ENCODE measurements around the gene ORM1. TPM values are rescaled to one million over a fixed set of nuclear protein-coding genes. Genes with fewer than 3 reads are reported as not detected.

Gene ORM1
- total RNA-seq, 1 donor from 2014 or later, result 9.2 TPM

DNA sequence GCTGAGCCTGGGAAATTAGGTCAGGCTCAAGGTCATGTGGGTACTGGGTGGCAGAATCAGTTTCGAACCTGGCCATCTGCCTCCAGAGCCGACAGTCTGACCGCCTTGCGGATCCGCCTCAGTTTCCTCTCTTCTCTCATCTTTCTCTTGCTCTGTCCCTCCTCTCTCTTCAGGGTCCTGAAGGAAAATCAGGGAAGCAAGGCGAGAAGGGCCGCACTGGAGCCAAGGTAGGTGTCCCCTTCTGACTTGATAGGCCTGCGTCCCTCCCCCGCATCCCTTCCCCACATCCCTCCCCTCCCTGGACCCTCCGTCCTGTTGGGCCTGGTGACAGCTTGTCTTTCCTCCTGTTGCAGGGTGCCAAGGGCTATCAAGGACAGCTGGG lies 40.8 kb upstream of the ORM1 start:
- no peak for ATAC-seq
- DNase-seq, result peak; percentile 34
- no peaks in the 10 kb centered on the region for H3K27me3 ChIP-seq (ENCODE audit: low read depth)
- no peak overlapping the region for H3K4me3 ChIP-seq
- no peaks in the 10 kb centered on the region for H3K4me1 ChIP-seq
- TF ChIP-seq, protein P1, sequence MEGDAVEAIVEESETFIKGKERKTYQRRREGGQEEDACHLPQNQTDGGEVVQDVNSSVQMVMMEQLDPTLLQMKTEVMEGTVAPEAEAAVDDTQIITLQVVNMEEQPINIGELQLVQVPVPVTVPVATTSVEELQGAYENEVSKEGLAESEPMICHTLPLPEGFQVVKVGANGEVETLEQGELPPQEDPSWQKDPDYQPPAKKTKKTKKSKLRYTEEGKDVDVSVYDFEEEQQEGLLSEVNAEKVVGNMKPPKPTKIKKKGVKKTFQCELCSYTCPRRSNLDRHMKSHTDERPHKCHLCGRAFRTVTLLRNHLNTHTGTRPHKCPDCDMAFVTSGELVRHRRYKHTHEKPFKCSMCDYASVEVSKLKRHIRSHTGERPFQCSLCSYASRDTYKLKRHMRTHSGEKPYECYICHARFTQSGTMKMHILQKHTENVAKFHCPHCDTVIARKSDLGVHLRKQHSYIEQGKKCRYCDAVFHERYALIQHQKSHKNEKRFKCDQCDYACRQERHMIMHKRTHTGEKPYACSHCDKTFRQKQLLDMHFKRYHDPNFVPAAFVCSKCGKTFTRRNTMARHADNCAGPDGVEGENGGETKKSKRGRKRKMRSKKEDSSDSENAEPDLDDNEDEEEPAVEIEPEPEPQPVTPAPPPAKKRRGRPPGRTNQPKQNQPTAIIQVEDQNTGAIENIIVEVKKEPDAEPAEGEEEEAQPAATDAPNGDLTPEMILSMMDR (IDR thresholded peaks at IDR 0.05), result no peak
- H3K27ac ChIP-seq, result no peak overlapping the region
- no peaks in the 10 kb centered on the region for H3K9me3 ChIP-seq
- intact Hi-C loops (cut with DNase I), result no loop called here
- H3K36me3 ChIP-seq, result no peaks in the 10 kb centered on the region

DNA sequence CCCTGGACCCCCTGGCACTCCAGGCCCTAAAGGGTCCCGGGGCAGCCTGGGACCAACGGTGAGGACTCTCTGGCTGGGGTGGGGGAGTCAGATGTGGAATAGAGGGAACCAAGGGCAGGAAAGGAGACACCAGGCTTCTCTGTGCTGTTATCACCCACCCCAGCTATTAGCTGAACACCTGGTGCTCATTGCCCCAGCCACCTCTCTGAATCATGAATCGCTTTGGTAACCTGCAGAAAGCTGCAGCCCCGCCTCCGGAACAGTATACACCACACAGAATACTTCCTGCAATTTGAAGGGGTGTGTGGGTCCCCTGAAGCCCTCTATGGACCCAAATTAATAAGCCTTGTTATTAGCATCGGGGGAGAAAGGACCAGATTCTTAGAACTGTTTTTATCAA lies 40.4 kb upstream of the ORM1 start:
- Histone ChIP-seq H3K27ac (no peak overlapping the region), H3K27me3 (ENCODE audit: low read depth) (no peaks in the 10 kb centered on the region), H3K4me1 (no peaks in the 10 kb centered on the region), H3K36me3 (no peaks in the 10 kb centered on the region), H3K4me3 (no peak overlapping the region), H3K9me3 (no peaks in the 10 kb centered on the region)
- DNase-seq (peak; percentile 15), ATAC-seq (no peak)
- intact Hi-C loops (cut with DNase I), result no loop called here
- TF ChIP-seq, protein P1 (IDR thresholded peaks at IDR 0.05), result no peak

DNA sequence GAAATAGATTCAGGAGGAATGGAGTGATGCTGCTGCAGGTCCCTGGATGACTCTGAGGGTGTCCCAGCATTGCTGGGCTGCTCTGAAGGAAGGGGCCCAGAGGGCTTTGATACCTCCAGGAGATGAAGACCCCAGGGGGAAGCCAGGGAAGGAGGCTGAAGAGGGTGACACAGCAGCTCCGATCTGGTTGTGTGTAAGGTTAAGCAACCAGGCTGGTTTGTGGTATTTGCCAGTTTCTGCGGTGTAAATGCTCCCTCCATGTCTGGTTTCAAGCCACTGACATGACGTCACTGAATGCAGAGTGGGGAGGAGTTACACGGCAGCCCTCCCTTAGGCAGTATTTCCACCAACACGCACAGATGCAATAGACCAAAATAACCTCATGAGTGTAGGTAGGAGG lies 40.0 kb upstream of the ORM1 start:
- Histone ChIP-seq H3K27me3 (ENCODE audit: low read depth) (no peaks in the 10 kb centered on the region), H3K4me3 (no peak overlapping the region), H3K4me1 (no peaks in the 10 kb centered on the region), H3K9me3 (no peaks in the 10 kb centered on the region), H3K27ac (no peak overlapping the region), H3K36me3 (no peaks in the 10 kb centered on the region)
- intact Hi-C loops (cut with DNase I), result no loop called here
- no peak for ATAC-seq
- DNase-seq, result peak; percentile 6
- TF ChIP-seq, protein P1 (IDR thresholded peaks at IDR 0.05), result no peak

DNA sequence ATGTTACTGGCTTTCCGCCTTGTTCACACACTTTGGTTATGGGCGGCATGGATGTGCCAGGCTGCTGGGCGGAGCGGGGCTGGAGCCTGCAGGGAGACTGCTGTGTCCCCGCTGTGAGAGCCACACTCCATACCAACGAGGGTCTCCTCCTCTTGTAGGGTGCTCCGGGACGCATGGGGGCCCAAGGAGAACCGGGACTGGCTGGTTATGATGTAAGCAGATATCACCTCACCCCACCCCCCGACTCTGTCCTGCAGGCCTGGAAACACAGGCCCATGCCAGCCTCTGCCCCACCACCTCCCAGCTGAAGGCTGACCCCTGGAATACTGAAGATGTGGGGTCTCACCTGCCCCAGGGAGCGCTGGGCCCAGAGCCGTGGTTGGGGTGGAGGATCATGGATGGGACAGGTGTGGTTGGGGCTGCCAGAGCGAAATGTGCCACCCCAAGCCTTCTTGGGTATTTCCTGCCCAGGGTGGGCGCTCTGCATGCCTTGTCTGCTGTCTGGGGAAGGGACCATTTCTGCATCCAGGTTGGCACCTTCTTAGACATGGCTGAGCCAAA lies 39.3 kb upstream of the ORM1 start:
- Histone ChIP-seq H3K4me1 (no peaks in the 10 kb centered on the region), H3K9me3 (no peaks in the 10 kb centered on the region), H3K36me3 (no peaks in the 10 kb centered on the region), H3K27ac (no peak overlapping the region), H3K4me3 (no peak overlapping the region), H3K27me3 (ENCODE audit: low read depth) (no peaks in the 10 kb centered on the region)
- TF ChIP-seq, protein P1 (IDR thresholded peaks at IDR 0.05), result no peak
- peak; percentile 25 for DNase-seq
- ATAC-seq, result no peak
- intact Hi-C loops (cut with DNase I), result no loop called here

DNA sequence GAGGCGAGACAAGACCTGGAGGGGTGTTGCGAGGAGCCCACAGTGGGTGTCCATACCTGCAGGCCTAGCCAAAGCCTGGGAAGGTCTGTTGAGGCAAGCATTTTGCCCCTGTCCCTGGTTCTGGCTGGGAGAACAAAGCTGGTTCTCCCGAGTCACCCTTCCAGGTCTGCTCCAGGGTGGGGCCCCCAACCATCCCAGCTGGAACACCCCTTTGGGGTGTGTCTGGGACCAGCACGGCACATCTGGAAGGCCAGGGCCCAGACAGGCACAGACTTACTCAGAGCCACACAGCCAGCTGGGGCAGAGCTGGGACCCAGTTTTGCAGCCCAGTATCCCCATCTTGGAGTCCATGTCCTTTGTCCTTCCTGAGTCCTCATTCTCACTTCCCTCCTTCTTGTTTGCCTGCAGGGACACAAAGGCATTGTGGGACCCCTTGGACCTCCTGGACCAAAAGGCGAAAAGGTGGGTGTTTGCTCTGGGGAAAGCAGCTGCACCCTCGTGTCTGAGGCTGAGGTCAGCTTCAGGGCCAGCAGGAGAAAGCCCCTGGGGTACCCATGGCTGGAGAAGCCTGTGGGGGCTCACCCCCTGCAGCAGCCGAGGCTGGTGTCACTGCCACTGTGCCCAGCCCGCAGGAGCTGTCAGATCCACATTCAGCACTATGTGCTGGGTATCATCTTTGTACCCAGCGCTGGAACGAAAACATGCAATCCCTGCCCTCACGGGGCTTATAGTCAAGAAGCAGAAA lies 38.4 kb upstream of the ORM1 start:
- Histone ChIP-seq H3K27ac (no peak overlapping the region), H3K4me3 (no peak overlapping the region), H3K27me3 (ENCODE audit: low read depth) (no peaks in the 10 kb centered on the region), H3K36me3 (no peaks in the 10 kb centered on the region), H3K4me1 (no peaks in the 10 kb centered on the region), H3K9me3 (no peaks in the 10 kb centered on the region)
- DNase-seq, result peak; percentile 28
- no peak for ATAC-seq
- TF ChIP-seq, protein P1 (IDR thresholded peaks at IDR 0.05), result no peak
- intact Hi-C loops (cut with DNase I), result no loop called here
